Spleen (tissue), 3 donors: Measurements from ENCODE around the gene PCBD1.

Source experiments
- POLR2A ChIP-seq, 3 donors: fragments of 450-650 bp; IDR thresholded peaks; one replicate each; pipeline ENCODE4 v1.5.1; 2017; ENCODE audit warnings: antibody characterized with exemption in 3 of 3, mild to moderate bottlenecking in 1 of 3
- POLR2AphosphoS5 ChIP-seq, 3 donors: sonication (generic); formaldehyde crosslinking; IDR thresholded peaks; one replicate each; pipeline ENCODE4 v1.5.1; 2017; ENCODE audit warnings: antibody characterized with exemption in 3 of 3

- TF ChIP-seq POLR2A (IDR thresholded peaks at IDR 0.05) (no peak), POLR2AphosphoS5 (IDR thresholded peaks at IDR 0.05) (no peak)
Observed at GRCh38 chr10:70892631-70893030, 4.3 kb upstream of the PCBD1 start.
